NCI-H187 (cell line): ENCODE data around the gene TMEM167B.
A peak's percentile ranks its signal among the peaks of the same experiment; 100 is the strongest.
"Not testable (repeated sequence)": the region's sequence is repeated elsewhere in the genome, so short reads cannot be mapped to it uniquely, and the experiment has no call there.

Experiments used
- DNase-seq, 2 experiments: peaks; one replicate each; lab custom pipeline; 2025; lab: John Stamatoyannopoulos, UW

The TMEM167B gene

DNA sequence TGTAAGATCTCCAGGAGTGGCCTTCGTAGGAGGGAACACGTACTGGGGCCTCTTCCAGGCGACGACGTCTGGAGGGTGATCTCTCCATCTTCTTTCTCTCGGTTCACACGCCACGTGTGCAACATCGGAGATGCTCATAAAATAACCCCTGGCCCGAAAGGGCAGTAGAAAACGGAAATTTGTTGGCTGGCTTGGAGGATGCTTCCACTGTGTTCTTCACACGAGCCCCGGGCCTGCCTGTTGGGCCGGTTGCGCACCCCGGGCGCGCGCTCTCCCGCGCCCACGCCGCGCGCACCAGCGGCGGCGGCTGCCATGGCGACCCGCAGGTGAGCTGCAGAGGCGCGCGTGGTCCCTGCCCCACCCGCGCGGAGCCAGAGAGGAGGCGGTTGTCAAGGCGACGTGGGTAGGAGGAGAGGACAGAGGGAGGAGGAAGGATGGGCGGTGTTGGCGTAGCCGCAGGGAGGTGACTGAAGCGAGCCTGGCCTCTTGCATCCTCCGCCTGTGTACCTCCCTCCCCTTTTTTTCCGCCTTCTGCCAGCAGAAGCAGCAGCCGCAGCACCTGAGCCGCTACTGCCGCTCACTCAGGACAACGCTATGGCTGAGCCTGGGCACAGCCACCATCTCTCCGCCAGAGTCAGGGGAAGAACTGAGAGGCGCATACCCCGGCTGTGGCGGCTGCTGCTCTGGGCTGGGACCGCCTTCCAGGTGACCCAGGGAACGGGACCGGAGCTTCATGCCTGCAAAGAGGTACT, 23.2 kb downstream of the TMEM167B start, which contains the start of gene ELAPOR1:
TSS of gene ELAPOR1 (plus strand) at position 526 of the 752 bp plus-strand sequence. CDS start at position 595, 69 bp downstream.
- peak; percentile 42 to 65 for DNase-seq

DNA sequence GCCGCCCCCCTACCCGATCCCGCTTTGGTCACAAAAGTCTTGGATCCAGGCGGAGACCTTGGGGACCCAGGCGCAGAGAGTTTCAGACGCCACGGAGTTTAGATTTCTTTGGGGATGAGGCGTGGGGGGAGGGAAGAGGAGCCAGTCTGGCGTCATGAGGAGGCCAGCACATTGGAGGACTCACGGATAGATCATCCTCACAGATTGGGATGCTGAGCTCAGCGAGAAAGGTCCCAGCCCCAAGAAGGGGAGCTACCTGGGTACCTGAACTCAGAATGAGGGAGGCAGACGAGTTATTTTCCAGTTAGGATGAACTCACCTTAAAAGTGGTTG, 23.7 kb downstream of the TMEM167B start:
- DNase-seq = no peak

DNA sequence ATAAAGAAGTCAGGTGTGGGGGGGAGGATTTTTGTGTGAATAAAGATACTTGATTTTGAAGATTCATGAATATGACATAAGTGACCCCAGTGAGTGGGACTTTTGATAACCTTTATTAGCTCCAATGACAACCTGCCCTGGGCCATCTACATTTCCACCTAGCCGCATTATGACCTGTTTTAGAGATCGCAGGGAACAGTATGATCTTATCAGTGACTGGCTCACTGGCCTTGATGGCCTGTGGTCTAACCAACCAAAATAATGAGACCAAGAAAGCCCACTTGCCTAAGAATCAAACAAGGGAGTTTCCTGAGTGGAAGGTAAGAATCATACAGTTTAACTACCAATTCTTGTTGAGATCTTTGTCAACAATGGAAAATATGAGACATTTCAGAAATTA, 25.1 kb downstream of the TMEM167B start:
- no peak for DNase-seq

DNA sequence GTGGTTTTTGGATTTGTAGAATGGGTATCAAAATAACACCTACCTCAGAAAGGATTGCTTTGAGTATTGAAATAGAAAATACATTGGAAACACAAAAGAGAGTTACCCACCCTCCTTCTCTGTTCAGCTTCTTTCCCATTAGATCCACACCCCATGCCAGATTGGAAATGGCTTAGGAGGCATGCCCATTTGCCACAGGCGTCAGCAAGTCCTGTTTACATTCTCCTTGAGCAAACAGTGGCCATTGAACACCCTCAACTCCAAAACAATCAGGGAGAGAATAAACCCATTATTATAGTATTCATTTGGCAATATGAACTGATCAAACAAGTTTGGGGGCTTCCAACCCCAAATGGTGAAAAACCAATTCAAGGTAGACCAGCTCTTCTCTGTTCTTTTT, 25.7 kb downstream of the TMEM167B start:
- no peak for DNase-seq

- DNase-seq = no peak
These were observed 27.5 kb downstream of the TMEM167B start for GRCh38 chr1:109118089-109118488.

DNA sequence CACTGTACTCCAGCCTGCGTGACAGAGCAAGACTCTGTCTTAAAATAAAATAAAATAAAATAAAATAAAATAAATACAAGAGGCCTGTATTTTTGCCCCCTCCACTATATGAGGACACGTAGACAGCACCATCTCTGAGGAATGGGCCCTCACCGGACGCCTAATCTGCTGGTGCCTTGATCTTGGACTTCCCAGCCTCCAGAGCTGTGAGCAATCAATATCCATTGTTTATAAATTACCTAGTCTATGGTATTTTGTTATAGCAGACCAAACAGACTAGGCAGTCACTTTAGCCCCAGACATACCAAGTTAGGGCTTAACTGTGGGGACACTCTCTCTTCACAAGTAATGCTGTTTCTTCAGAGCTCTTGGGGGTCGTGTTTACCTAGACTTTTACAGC, 29.8 kb downstream of the TMEM167B start:
- DNase-seq = no peak

GRCh38 chr1:109131059-109131458, 40.5 kb downstream of the TMEM167B start:
- DNase-seq = no peak

- no peak for DNase-seq
These were observed 41.2 kb downstream of the TMEM167B start for GRCh38 chr1:109131800-109132199.

- DNase-seq = no peak
These were observed 42.6 kb downstream of the TMEM167B start for GRCh38 chr1:109133002-109133706.

GRCh38 chr1:109133815-109134214, 43.3 kb downstream of the TMEM167B start:
- DNase-seq = no peak

DNA sequence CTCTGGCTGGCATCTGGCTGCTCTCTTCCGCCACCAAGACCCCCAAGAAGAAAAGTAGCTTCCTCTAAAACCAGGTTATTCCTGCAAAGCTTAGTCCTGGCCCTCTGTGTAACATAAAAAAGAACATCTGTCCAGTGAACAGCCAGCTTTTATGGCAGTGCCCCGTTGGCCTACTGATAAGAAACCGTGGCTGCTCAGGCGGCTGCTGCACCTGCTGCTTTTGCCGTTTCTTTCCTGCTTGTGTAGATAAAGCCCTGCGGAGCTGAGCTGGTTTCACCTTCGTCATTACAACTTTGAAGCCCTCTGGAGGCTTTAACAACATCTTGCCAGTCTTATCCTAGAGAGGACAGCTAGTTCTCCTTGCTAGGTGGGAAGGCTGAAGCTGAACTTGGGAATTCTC, 43.9 kb downstream of the TMEM167B start:
- no peak for DNase-seq

GRCh38 chr1:109135940-109136339, 45.4 kb downstream of the TMEM167B start:
- no peak for DNase-seq

DNA sequence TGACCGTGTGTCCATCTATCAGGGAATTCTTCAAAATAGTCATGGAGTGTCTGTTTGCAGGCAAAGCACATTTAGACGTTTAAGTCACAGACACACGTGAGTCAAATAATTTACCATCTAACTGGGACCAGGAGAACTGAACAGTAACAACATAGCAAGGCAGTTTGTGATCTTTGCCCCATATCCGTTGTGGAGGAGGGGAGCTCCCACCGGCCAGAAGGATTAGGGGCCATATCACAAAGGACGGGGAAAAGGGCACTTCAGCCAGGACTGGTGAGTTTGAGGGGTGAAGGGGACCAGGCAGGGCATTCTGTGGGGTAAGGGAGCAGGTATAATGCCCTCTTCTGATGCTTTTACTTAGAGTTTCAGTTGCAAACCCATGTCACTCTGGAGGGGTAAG, 46.2 kb downstream of the TMEM167B start:
- DNase-seq = no peak

DNA sequence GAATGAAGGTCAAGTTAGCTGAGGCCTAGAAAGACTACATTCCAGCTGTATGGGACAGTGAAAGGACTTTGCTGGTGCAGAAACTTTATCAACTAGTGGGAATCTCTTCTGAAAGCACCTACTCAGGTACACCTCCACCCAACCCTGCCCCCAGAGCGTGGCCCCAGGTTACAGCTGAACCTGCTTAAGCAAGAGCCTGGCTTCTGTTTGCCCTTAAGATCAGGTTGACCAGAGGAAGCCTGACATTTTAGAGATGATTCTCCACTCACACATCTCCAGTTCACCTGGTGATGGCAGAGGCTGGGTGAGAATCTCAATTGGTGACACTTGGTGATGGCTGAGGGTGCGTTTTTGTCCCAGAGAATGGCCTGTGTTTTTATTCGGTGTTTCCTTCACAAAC, 47.4 kb downstream of the TMEM167B start:
- DNase-seq = no peak

- DNase-seq = no peak
These were observed 47.8 kb downstream of the TMEM167B start for GRCh38 chr1:109138358-109138757.

DNA sequence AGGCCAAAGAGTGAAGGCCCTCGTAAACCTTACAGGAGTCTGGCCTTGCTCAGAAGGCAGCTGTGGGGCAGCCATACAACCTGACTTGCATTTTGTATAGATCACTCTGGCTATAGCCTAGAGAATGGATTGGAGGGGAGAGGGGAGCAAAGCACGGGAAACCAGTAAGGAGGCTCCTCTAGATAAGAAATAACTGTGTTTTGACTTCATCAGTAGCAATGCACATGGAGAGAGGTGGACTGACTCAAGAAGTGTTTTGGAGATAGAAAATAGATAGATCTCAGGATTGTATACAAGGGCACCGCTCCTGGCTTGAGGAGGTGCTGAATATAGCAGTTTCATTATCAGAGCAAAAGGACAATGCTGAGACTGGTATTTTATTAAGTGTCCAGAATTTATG, 49.8 kb downstream of the TMEM167B start:
- DNase-seq = no peak

GRCh38 chr1:109142260-109142659, 51.7 kb downstream of the TMEM167B start:
- DNase-seq = no peak

DNA sequence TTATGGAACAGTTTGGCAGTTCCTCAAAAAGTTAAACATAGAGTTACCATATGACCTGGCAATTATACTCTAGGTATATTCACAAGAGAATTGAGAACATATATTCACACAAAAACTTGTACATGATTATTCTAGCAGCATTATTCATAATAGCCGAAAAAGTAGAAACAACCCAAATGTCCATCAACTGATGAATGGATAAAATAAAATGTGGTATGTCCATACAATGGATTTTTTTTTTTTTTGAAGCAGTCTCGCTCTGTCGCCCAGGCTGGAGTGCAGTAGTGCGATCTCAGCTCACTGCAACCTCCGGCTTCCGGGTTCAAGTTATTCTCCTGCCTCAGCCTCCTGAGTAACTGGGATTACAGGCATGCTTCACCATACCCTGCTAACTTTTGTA, 52.2 kb downstream of the TMEM167B start:
- DNase-seq = not testable (repeated sequence)
